B cell (primary cell): ENCODE measurements around the gene LYST. TPM values are rescaled to one million over a fixed set of nuclear protein-coding genes. Genes with fewer than 3 reads are reported as not detected.

Experiments
- ATAC-seq: fragments of 200-7000 bp; cut with Tn5 transposase; one replicate; pipeline ENCODE4 v1.10.0; 2021; ENCODE audit warnings: low read depth, mild to moderate bottlenecking, moderate number of reproducible peaks, moderate library complexity
- CTCF ChIA-PET: fragments of 350-600 bp; sonication (Branson Sonifier 250); formaldehyde crosslinking; loops from one replicate; lab custom pipeline; 2021; ENCODE audit warnings: antibody characterized with exemption, inconsistent platforms; lab: Charles Lee
- POLR2A ChIA-PET: fragments of 350-600 bp; sonication (Branson Sonifier 250); formaldehyde crosslinking; loops from one replicate; lab custom pipeline; 2021; ENCODE audit warnings: antibody characterized with exemption; lab: Charles Lee
- DNase-seq: peaks from one replicate; pipeline ENCODE4 v3.0.0; 2013
- H2AFZ ChIP-seq: 2 replicates; pipeline ENCODE4 v1.6.1; 2012; ENCODE audit warnings: mild to moderate bottlenecking, low read depth, low read length; ENCODE audit not compliant: insufficient read depth, poor library complexity, severe bottlenecking
- H3K27ac ChIP-seq, 2 donors: 1 replicate in 1 of 2; 2 replicates in 1 of 2; pipeline ENCODE4 v1.5.1; 2012 to 2013; ENCODE audit warnings: low read length in 2 of 2, mild to moderate bottlenecking in 2 of 2, moderate library complexity in 1 of 2
- H3K27me3 ChIP-seq, 4 experiments: fragments of 200-600 bp in 1 of 4; sonication (generic) in 1 of 4; replicated peaks in 1 of 4; 1 replicate in 2 of 4; 2 replicates in 2 of 4; pipeline versions ENCODE4 v1.6.1 to v1.7.0; 2013 to 2016; ENCODE audit warnings: low read length in 3 of 4, mild to moderate bottlenecking in 2 of 4, mixed read lengths in 1 of 4, moderate library complexity in 1 of 4; ENCODE audit not compliant: insufficient read depth in 4 of 4, control insufficient read depth in 3 of 4; ENCODE audit errors: control extremely low read depth in 1 of 4
- H3K36me3 ChIP-seq, 2 experiments: replicated peaks in 1 of 2; 1 replicate in 1 of 2; 2 replicates in 1 of 2; pipeline versions ENCODE4 v1.6.1 to v1.7.1; 2013; ENCODE audit warnings: low read length in 1 of 2; ENCODE audit not compliant: insufficient read depth in 2 of 2, control insufficient read depth in 1 of 2; ENCODE audit errors: control extremely low read depth in 1 of 2, extremely low read depth in 1 of 2
- H3K4me1 ChIP-seq, 2 donors: fragments of 200-600 bp in 1 of 2; sonication (generic) in 1 of 2; 1 replicate in 1 of 2; 2 replicates in 1 of 2; pipeline versions ENCODE4 v1.5.1 to v1.6.1; 2013 to 2017; ENCODE audit warnings: low read length in 2 of 2; ENCODE audit not compliant: control insufficient read depth in 2 of 2, insufficient read depth in 2 of 2
- H3K4me2 ChIP-seq: replicated peaks from 2 replicates; pipeline ENCODE3; 2012; ENCODE audit warnings: mild to moderate bottlenecking, low read depth, low read length; ENCODE audit not compliant: poor library complexity, severe bottlenecking
- H3K4me3 ChIP-seq, 5 experiments: fragments of 200-600 bp in 1 of 5; sonication (generic) in 1 of 5; 1 replicate in 3 of 5; 2 replicates in 2 of 5; pipeline versions ENCODE4 v1.5.1 to v1.7.0; 2011 to 2016; ENCODE audit warnings: low read length in 4 of 5, mild to moderate bottlenecking in 4 of 5, low read depth in 2 of 5, control low read depth in 1 of 5, moderate library complexity in 1 of 5; ENCODE audit not compliant: insufficient read depth in 1 of 5; ENCODE audit errors: control extremely low read depth in 1 of 5, extremely low read depth in 1 of 5
- H3K79me2 ChIP-seq: fragments of 200-600 bp; sonication (generic); one replicate; pipeline ENCODE4 v1.6.0; 2016; ENCODE audit warnings: low read length; ENCODE audit not compliant: control insufficient read depth, insufficient read depth
- H3K9ac ChIP-seq: fragments of 200-600 bp; sonication (generic); 2 replicates; pipeline ENCODE4 v1.6.1; 2017; ENCODE audit warnings: mild to moderate bottlenecking, low read length, moderate library complexity
- H3K9me3 ChIP-seq, 3 donors: one replicate each; pipeline versions ENCODE4 v1.6.1 to v1.7.1; 2013; ENCODE audit warnings: low read length in 2 of 3; ENCODE audit not compliant: control insufficient read depth in 2 of 3, insufficient read depth in 1 of 3; ENCODE audit errors: control extremely low read depth in 1 of 3
- H4K20me1 ChIP-seq: 2 replicates; pipeline ENCODE4 v1.6.0; 2012; ENCODE audit warnings: mild to moderate bottlenecking, low read length; ENCODE audit not compliant: insufficient read depth, control insufficient read depth, poor library complexity, severe bottlenecking
- H3K27ac Mint-ChIP-seq: one replicate; pipeline ENCODE4 v1.8.0; 2021; ENCODE audit warnings: mixed read lengths
- H3K27me3 Mint-ChIP-seq: one replicate; pipeline ENCODE4 v1.8.0; 2021; ENCODE audit warnings: mixed read lengths
- H3K4me1 Mint-ChIP-seq: one replicate; pipeline ENCODE4 v1.8.0; 2021; ENCODE audit warnings: mixed read lengths
- H3K4me3 Mint-ChIP-seq: one replicate; pipeline ENCODE4 v1.8.0; 2021; ENCODE audit warnings: mixed read lengths
- H3K9me3 Mint-ChIP-seq: one replicate; pipeline ENCODE4 v1.8.0; 2022; ENCODE audit warnings: mixed read lengths; ENCODE audit not compliant: insufficient read depth
- CTCF ChIP-seq: fragments of 200-600 bp; IDR thresholded peaks from one replicate; pipeline ENCODE4 v1.8.0; 2022; ENCODE audit warnings: antibody characterized with exemption, mild to moderate bottlenecking
- EZH2 ChIP-seq: IDR thresholded peaks from 2 replicates; pipeline ENCODE4 v1.6.1; 2012; ENCODE audit warnings: borderline replicate concordance, low read depth, mild to moderate bottlenecking, moderate library complexity, low read length; ENCODE audit not compliant: insufficient read depth, poor library complexity, severe bottlenecking
- WGBS: methylation state at CpG from one replicate; pipeline ENCODE4 v1.1.5; 2013; ENCODE audit warnings: missing lambda C conversion rate; ENCODE audit not compliant: insufficient coverage; 5-methylcytosine and 5-hydroxymethylcytosine counted together
- intact Hi-C: fragments of 100-400 bp; cut with micrococcal nuclease; formaldehyde crosslinking; loops from one replicate; pipeline ENCODE4 v1.10.0; 2022
- polyA plus RNA-seq: library from polyadenylated mRNA; depleted of rRNA; stranded (reverse); fragments of >200 nt; gene quantifications from 2 replicates; pipeline ENCODE4 v1.2.3, GENCODE V29; 2012
- total RNA-seq, 2 donors: library from RNA; stranded (reverse); fragments of 120-200 nt in 1 of 2; gene quantifications; 1 replicate in 1 of 2; 2 replicates in 1 of 2; pipeline versions ENCODE4 v1.2.3 to v1.2.4, GENCODE V29; 2013 to 2022

The LYST gene
- total and polyA plus RNA-seq, 2 donors (not counting 1 experiment from before 2014, with no cell fraction given) = 50.4 to 120 TPM

GRCh38 chr1:235911300-235911662 lies 44.6 kb upstream of the LYST start:
- ATAC-seq (no peak), DNase-seq (no peak)
- Histone ChIP-seq H2AFZ (no peak overlapping the region), H3K4me2 (no peak overlapping the region), H3K9me3 (no peaks in the 10 kb centered on the region), H3K9ac (no peak overlapping the region), H3K27ac (no peak overlapping the region), H3K27me3 (no peaks in the 10 kb centered on the region), H3K79me2 (no peaks in the 10 kb centered on the region), H3K36me3 (no peaks in the 10 kb centered on the region), H3K4me3 (no peak overlapping the region), H3K4me1 (peaks cover 0 to 4% of the 10 kb centered on the region in 2 donors), H4K20me1 (no peaks in the 10 kb centered on the region)
- no peaks in the 10 kb centered on the region for H3K27me3 Mint-ChIP-seq
- H3K4me3 Mint-ChIP-seq = no peak overlapping the region
- TF ChIP-seq CTCF (no peak), EZH2 (no peak)
- no peak overlapping the region for H3K27ac Mint-ChIP-seq
- peaks cover 17% of the 10 kb centered on the region for H3K4me1 Mint-ChIP-seq
- POLR2A ChIA-PET = interaction anchor here (0.6 kb wide), 1 partner anchor 17 kb away, joined by 3 read pairs; no protein-coding TSS in a partner anchor
- no peaks in the 10 kb centered on the region for H3K9me3 Mint-ChIP-seq
- CTCF ChIA-PET = interaction anchor here (1.3 kb wide), 1 partner anchor 61 kb away, joined by 3 read pairs; no protein-coding TSS in a partner anchor
- intact Hi-C loops = no loop called here
- 94% methylated on average over 3 of the region's 5 CpGs for WGBS

- peaks cover 13% of the 10 kb centered on the region for H3K4me1 Mint-ChIP-seq
- no peak for DNase-seq
These were observed 43.9 kb upstream of the LYST start for GRCh38 chr1:235910357-235911299.

More at GRCh38 chr1:235910357-235911299, 43.9 kb upstream of the LYST start:
- no peak overlapping the region for H3K27ac Mint-ChIP-seq
- Histone ChIP-seq H3K27me3 (no peaks in the 10 kb centered on the region), H3K79me2 (no peaks in the 10 kb centered on the region), H4K20me1 (no peaks in the 10 kb centered on the region), H3K9me3 (no peaks in the 10 kb centered on the region), H2AFZ (no peak overlapping the region), H3K9ac (no peak overlapping the region), H3K27ac (no peak overlapping the region), H3K4me1 (peaks cover 0 to 4% of the 10 kb centered on the region in 2 donors), H3K4me2 (no peak overlapping the region), H3K36me3 (no peaks in the 10 kb centered on the region), H3K4me3 (no peak overlapping the region)
- ChIA-PET POLR2A (no interaction called here), CTCF (interaction anchor here (1.3 kb wide), 1 partner anchor 62 kb away, joined by 3 read pairs; no protein-coding TSS in a partner anchor)
- WGBS = 94% methylated on average over 3 of the region's 8 CpGs
- no peaks in the 10 kb centered on the region for H3K27me3 Mint-ChIP-seq
- no peak overlapping the region for H3K4me3 Mint-ChIP-seq
- H3K9me3 Mint-ChIP-seq = no peaks in the 10 kb centered on the region
- ATAC-seq = no peak
- intact Hi-C loops = no loop called here
- no peak for TF ChIP-seq EZH2
- no peak for TF ChIP-seq CTCF
